ENCODE data around the gene ZNF766. TPM values are rescaled to one million over a fixed set of nuclear protein-coding genes. Genes with fewer than 3 reads are reported as not detected.
A peak's percentile ranks its signal among the peaks of the same experiment; 100 is the strongest.

ZNF766 gene
- total and polyA plus RNA-seq, 3 donors from 2014 or later: 15.8 to 35.7 (median 30.2) TPM

DNA sequence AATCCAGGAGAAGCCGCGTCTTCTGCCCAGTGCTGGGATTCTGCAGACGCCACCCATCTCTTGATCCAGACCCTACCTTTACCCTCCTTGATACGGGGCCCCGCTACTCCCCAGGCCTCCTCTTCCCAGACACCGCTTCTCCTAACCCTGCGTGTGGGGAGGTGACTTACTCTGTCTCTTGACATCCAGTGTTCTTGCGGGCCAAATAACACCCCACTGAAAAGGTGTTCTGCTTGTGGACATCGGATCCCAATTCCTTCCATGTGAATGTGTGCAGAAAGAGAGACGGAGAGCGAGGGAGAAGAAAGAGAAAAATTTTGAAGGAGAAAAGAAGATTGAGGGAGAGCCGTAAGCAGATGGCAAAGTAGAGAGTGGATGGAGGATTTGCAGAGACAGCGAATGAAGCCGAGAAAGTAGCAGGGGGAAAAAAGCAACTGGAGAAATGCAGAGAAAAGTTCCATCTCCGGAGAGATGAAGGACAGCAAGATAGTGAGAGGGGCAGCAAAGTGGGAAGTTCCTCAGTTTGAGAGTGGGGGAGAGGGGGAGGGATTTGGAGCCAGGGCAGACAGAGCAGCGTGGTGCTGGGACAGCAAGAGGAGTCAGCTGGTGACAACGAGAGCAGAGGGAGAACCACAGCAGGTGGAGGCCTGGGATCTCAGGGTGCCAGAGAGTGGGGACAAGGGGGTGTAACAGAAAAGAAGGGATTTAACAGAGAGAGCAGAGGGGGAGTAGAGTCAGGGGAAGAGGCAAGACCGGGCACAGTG, 28.4 kb downstream of the ZNF766 start:
- WGBS, 2 donors: 6 to 9% methylated on average over 18 of the region's 18 CpGs
- DNase-seq: no peak

GRCh38 chr19:52307275-52307674, 37.9 kb downstream of the ZNF766 start:
- H3K27me3 ChIP-seq: no peaks in the 10 kb centered on the region
- H3K4me3 ChIP-seq: no peak overlapping the region
- DNase-seq: no peak
- intact Hi-C loops (cut with DNase I; ENCODE audit: low total_unique reads): no loop called here
- H3K36me3 ChIP-seq (ENCODE audit: low read depth, missing control alignments): no peaks in the 10 kb centered on the region
- TF ChIP-seq CTCF (IDR thresholded peaks at IDR 0.05) (no peak), POLR2A (IDR thresholded peaks at IDR 0.05) (no peak)
- no peaks in the 10 kb centered on the region for H3K4me1 ChIP-seq
- WGBS, 2 donors: 95% methylated on average over 10 of the region's 10 CpGs
- H3K9me3 ChIP-seq: no peaks in the 10 kb centered on the region
- no peak overlapping the region for H3K27ac ChIP-seq

More for the DNA sequence above, 28.4 kb downstream of the ZNF766 start:
- Histone ChIP-seq H3K4me1 (peaks cover 10% of the 10 kb centered on the region), H3K4me3 (peak overlapping the region; percentile 65 to 84), H3K36me3 (ENCODE audit: low read depth, missing control alignments) (no peaks in the 10 kb centered on the region), H3K9me3 (no peaks in the 10 kb centered on the region), H3K27ac (peak overlapping the region; percentile 70 to 85), H3K27me3 (no peaks in the 10 kb centered on the region)
- no peak for TF ChIP-seq CTCF (IDR thresholded peaks at IDR 0.05)
- no peak for TF ChIP-seq POLR2A (IDR thresholded peaks at IDR 0.05)
- intact Hi-C loops (cut with DNase I; ENCODE audit: low total_unique reads): no loop called here

DNA sequence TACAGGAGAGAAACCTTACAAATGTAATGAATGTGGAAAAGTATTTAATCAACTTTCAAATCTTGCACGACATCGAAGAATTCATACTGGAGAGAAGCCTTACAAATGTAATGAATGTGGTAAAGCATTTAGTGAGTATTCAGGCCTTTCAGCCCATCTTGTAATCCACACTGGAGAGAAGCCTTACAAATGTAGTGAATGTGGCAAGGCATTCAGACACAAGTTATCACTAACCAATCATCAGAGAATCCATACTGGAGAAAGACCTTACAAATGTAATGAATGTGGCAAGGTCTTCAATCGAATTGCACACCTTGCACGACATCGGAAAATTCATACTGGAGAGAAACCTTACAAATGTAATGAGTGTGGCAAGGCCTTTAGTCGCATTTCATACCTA, 53.0 kb downstream of the ZNF766 start:
- Histone ChIP-seq H3K9me3 (no peaks in the 10 kb centered on the region), H3K4me1 (no peaks in the 10 kb centered on the region), H3K36me3 (ENCODE audit: low read depth, missing control alignments) (no peaks in the 10 kb centered on the region), H3K27ac (no peak overlapping the region), H3K27me3 (no peaks in the 10 kb centered on the region), H3K4me3 (no peak overlapping the region)
- WGBS, 2 donors: 95% methylated on average over 6 of the region's 6 CpGs
- DNase-seq: no peak
- intact Hi-C loops (cut with DNase I; ENCODE audit: low total_unique reads): no loop called here
- TF ChIP-seq CTCF (IDR thresholded peaks at IDR 0.05) (no peak), POLR2A (IDR thresholded peaks at IDR 0.05) (no peak)

GRCh38 chr19:52331757-52332156, 62.4 kb downstream of the ZNF766 start:
- TF ChIP-seq CTCF (IDR thresholded peaks at IDR 0.05) (no peak), POLR2A (IDR thresholded peaks at IDR 0.05) (no peak)
- Histone ChIP-seq H3K4me3 (no peak overlapping the region), H3K4me1 (no peaks in the 10 kb centered on the region), H3K27me3 (no peaks in the 10 kb centered on the region), H3K27ac (no peak overlapping the region), H3K9me3 (no peaks in the 10 kb centered on the region), H3K36me3 (ENCODE audit: low read depth, missing control alignments) (no peaks in the 10 kb centered on the region)
- intact Hi-C loops (cut with DNase I; ENCODE audit: low total_unique reads): no loop called here
- DNase-seq: no peak
- 82% methylated on average over 10 of the region's 10 CpGs for WGBS, 2 donors

- Histone ChIP-seq H3K9me3 (no peaks in the 10 kb centered on the region), H3K36me3 (ENCODE audit: low read depth, missing control alignments) (no peaks in the 10 kb centered on the region), H3K4me1 (no peaks in the 10 kb centered on the region), H3K27ac (peak overlapping the region in 1 of 2 donors; percentile 80), H3K4me3 (peak overlapping the region; percentile 79 to 84), H3K27me3 (no peaks in the 10 kb centered on the region)
- no peak for DNase-seq
- intact Hi-C loops (cut with DNase I; ENCODE audit: low total_unique reads): no loop called here
- WGBS, 2 donors: 34% methylated on average over 9 of the region's 9 CpGs
- TF ChIP-seq CTCF (IDR thresholded peaks at IDR 0.05): no peak
- TF ChIP-seq POLR2A (IDR thresholded peaks at IDR 0.05): no peak
Measured at GRCh38 chr19:52335768-52336116, 66.4 kb downstream of the ZNF766 start.

Measured in testis (tissue), 3 donors.